Mesenchymal stem cell (in vitro differentiated cells and primary cell): Measurements from ENCODE around the gene MRPL4.

Experiments used
- DNase-seq: peaks from one replicate; pipeline ENCODE4 v3.0.0-alpha.2; 2013
- H2AFZ ChIP-seq: one replicate; pipeline ENCODE4 v1.6.1; 2013; ENCODE audit warnings: low read depth, mild to moderate bottlenecking, control low read depth, inconsistent platforms, low read length, moderate library complexity
- H2AK5ac ChIP-seq: 2 replicates; pipeline ENCODE4 v1.6.1; 2013; ENCODE audit warnings: low read length, moderate library complexity, mild to moderate bottlenecking, inconsistent platforms; ENCODE audit not compliant: severe bottlenecking
- H2BK120ac ChIP-seq: one replicate; pipeline ENCODE4 v1.6.1; 2013; ENCODE audit warnings: low read depth, mild to moderate bottlenecking, inconsistent platforms, low read length, moderate library complexity
- H2BK12ac ChIP-seq, 2 experiments: one replicate each; pipeline ENCODE4 v1.6.1; 2013; ENCODE audit warnings: inconsistent platforms in 2 of 2, low read length in 2 of 2, mild to moderate bottlenecking in 2 of 2, moderate library complexity in 2 of 2, control low read depth in 1 of 2
- H2BK15ac ChIP-seq: one replicate; pipeline ENCODE4 v1.6.1; 2013; ENCODE audit warnings: mild to moderate bottlenecking, low read depth, inconsistent platforms; ENCODE audit not compliant: poor library complexity, severe bottlenecking
- H2BK5ac ChIP-seq: 2 replicates; pipeline ENCODE4 v1.6.1; 2013; ENCODE audit warnings: low read depth, mild to moderate bottlenecking, low read length, control low read depth, inconsistent platforms; ENCODE audit not compliant: poor library complexity, severe bottlenecking
- H3K14ac ChIP-seq, 2 experiments: one replicate each; pipeline ENCODE4 v1.6.1; 2013; ENCODE audit warnings: inconsistent platforms in 2 of 2, low read length in 2 of 2, control low read depth in 1 of 2, mild to moderate bottlenecking in 1 of 2, moderate library complexity in 1 of 2
- H3K18ac ChIP-seq, 2 experiments: one replicate each; pipeline ENCODE4 v1.6.1; 2013; ENCODE audit warnings: inconsistent platforms in 2 of 2, low read length in 2 of 2, control low read depth in 1 of 2, low read depth in 1 of 2, mild to moderate bottlenecking in 1 of 2
- H3K23ac ChIP-seq, 2 experiments: one replicate each; pipeline ENCODE4 v1.6.1; 2013; ENCODE audit warnings: inconsistent platforms in 2 of 2, low read length in 2 of 2, mild to moderate bottlenecking in 2 of 2, moderate library complexity in 2 of 2, control low read depth in 1 of 2
- H3K27ac ChIP-seq: 2 replicates; pipeline ENCODE4 v1.5.1; 2013; ENCODE audit warnings: mild to moderate bottlenecking, moderate library complexity, low read length, control low read depth, inconsistent platforms; ENCODE audit not compliant: poor library complexity, severe bottlenecking
- H3K27me3 ChIP-seq, 2 experiments: 2 replicates each; pipeline versions ENCODE4 v1.6.1 to v1.7.0; 2013; ENCODE audit warnings: low read length in 2 of 2, mild to moderate bottlenecking in 2 of 2, moderate library complexity in 2 of 2, control low read depth in 1 of 2, inconsistent platforms in 1 of 2; ENCODE audit not compliant: control insufficient read depth in 1 of 2, insufficient read depth in 1 of 2
- H3K36me3 ChIP-seq, 2 experiments: 2 replicates each; pipeline versions ENCODE4 v1.6.1 to v1.7.0; 2013; ENCODE audit warnings: low read length in 2 of 2, control low read depth in 1 of 2, inconsistent platforms in 1 of 2, low read depth in 1 of 2, mild to moderate bottlenecking in 1 of 2; ENCODE audit not compliant: insufficient read depth in 2 of 2, control insufficient read depth in 1 of 2
- H3K4ac ChIP-seq, 2 experiments: one replicate each; pipeline ENCODE4 v1.6.1; 2013; ENCODE audit warnings: inconsistent platforms in 2 of 2, low read length in 2 of 2, mild to moderate bottlenecking in 2 of 2, moderate library complexity in 2 of 2, control low read depth in 1 of 2, low read depth in 1 of 2
- H3K4me1 ChIP-seq: 2 replicates; pipeline ENCODE4 v1.6.1; 2013; ENCODE audit warnings: low read depth, low read length, control low read depth; ENCODE audit not compliant: control insufficient read depth, insufficient read depth
- H3K4me2 ChIP-seq: 2 replicates; pipeline ENCODE4 v1.6.1; 2013; ENCODE audit warnings: low read length, mild to moderate bottlenecking, inconsistent platforms; ENCODE audit not compliant: poor library complexity, severe bottlenecking
- H3K4me3 ChIP-seq, 2 experiments: 2 replicates each; pipeline versions ENCODE4 v1.5.1 to v1.7.0; 2013; ENCODE audit warnings: low read length in 2 of 2, mild to moderate bottlenecking in 2 of 2, control low read depth in 1 of 2, low read depth in 1 of 2; ENCODE audit not compliant: insufficient read depth in 1 of 2
- H3K79me1 ChIP-seq: replicated peaks from 2 replicates; pipeline ENCODE4 v1.6.1; 2013; ENCODE audit warnings: mild to moderate bottlenecking, control low read depth, low read length, inconsistent platforms; ENCODE audit not compliant: poor library complexity, severe bottlenecking
- H3K9ac ChIP-seq: 2 replicates; pipeline ENCODE4 v1.7.0; 2013; ENCODE audit warnings: mild to moderate bottlenecking, low read length, moderate library complexity
- H3K9me3 ChIP-seq: 2 replicates; pipeline ENCODE4 v1.7.0; 2013; ENCODE audit warnings: mild to moderate bottlenecking, low read length; ENCODE audit not compliant: control insufficient read depth
- H4K8ac ChIP-seq: one replicate; pipeline ENCODE4 v1.6.1; 2013; ENCODE audit warnings: inconsistent platforms, mild to moderate bottlenecking, low read length, moderate library complexity
- H4K91ac ChIP-seq: one replicate; pipeline ENCODE4 v1.6.1; 2013; ENCODE audit warnings: mild to moderate bottlenecking, low read length, inconsistent platforms
- WGBS: methylation state at CpG from one replicate; pipeline ENCODE4 v1.1.7; 2013; ENCODE audit warnings: mixed read lengths; 5-methylcytosine and 5-hydroxymethylcytosine counted together

MRPL4 gene

GRCh38 chr19:10252707-10253106 is 693 bp downstream of the MRPL4 start:
- H4K91ac ChIP-seq, result peak overlapping the region; percentile 84
- H3K27ac ChIP-seq, result no peak overlapping the region
- peaks cover 5% of the 10 kb centered on the region for H3K4me1 ChIP-seq
- H3K36me3 ChIP-seq, result peaks cover 31 to 34% of the 10 kb centered on the region in 2 experiments
- H3K4me3 ChIP-seq, result peak overlapping the region; percentile 97 to 98
- no peak overlapping the region for H2BK5ac ChIP-seq
- no peak overlapping the region for H2AK5ac ChIP-seq
- no peak overlapping the region for H3K23ac ChIP-seq
- H3K14ac ChIP-seq, result no peak overlapping the region
- H3K9ac ChIP-seq, result peak overlapping the region; percentile 94
- H2BK120ac ChIP-seq, result no peak overlapping the region
- no peak for DNase-seq
- no peak overlapping the region for H3K18ac ChIP-seq
- peaks cover 31% of the 10 kb centered on the region for H3K79me1 ChIP-seq
- no peak overlapping the region for H2BK15ac ChIP-seq
- H3K9me3 ChIP-seq, result no peaks in the 10 kb centered on the region
- peak overlapping the region; percentile 93 for H3K4me2 ChIP-seq
- no peaks in the 10 kb centered on the region for H3K27me3 ChIP-seq
- H3K4ac ChIP-seq, result peak overlapping the region in 1 of 2 experiments; percentile 77
- H2BK12ac ChIP-seq, result no peak overlapping the region
- 18% methylated on average over 6 of the region's 8 CpGs for WGBS
- peak overlapping the region; percentile 97 for H4K8ac ChIP-seq
- H2AFZ ChIP-seq, result peak overlapping the region; percentile 89

GRCh38 chr19:10254244-10254643 is 2.2 kb downstream of the MRPL4 start:
- Histone ChIP-seq H2BK12ac (no peak overlapping the region), H4K8ac (no peak overlapping the region), H3K4me1 (peaks cover 8% of the 10 kb centered on the region), H2AK5ac (no peak overlapping the region), H4K91ac (no peak overlapping the region), H3K23ac (no peak overlapping the region), H3K27me3 (no peaks in the 10 kb centered on the region), H2AFZ (no peak overlapping the region), H3K14ac (no peak overlapping the region), H3K36me3 (peaks cover 43 to 49% of the 10 kb centered on the region in 2 experiments), H3K79me1 (peaks cover 31% of the 10 kb centered on the region), H3K4me2 (no peak overlapping the region), H3K4me3 (no peak overlapping the region), H2BK120ac (no peak overlapping the region), H3K4ac (no peak overlapping the region), H3K27ac (no peak overlapping the region), H3K18ac (no peak overlapping the region), H2BK15ac (no peak overlapping the region), H3K9ac (no peak overlapping the region), H3K9me3 (no peaks in the 10 kb centered on the region), H2BK5ac (no peak overlapping the region)
- DNase-seq, result no peak
- WGBS, result 100% methylated on average over 3 of the region's 3 CpGs

DNA sequence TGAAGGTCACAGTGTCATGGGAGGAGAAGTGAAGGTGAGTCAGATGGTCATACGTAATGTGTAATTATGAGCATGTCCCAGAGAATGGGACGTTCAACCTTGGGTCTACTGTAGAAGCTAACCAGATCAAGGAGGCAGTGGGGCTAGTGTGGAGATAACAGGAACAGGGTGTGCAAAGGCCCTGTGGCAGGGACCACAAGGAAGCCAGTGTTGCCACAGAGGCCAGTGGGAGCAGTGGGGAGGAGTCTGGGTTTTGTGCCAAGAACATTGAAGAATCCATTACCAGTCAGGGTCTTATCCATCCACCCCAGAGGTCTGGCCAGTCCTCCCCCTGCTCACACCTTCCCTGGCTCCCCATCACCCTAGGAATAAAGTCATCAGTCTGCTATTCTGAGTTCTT is 3.3 kb downstream of the MRPL4 start:
- Histone ChIP-seq H3K27ac (no peak overlapping the region), H3K79me1 (peaks cover 31% of the 10 kb centered on the region), H2AFZ (no peak overlapping the region), H3K9ac (no peak overlapping the region), H3K14ac (no peak overlapping the region), H4K91ac (no peak overlapping the region), H3K9me3 (no peaks in the 10 kb centered on the region), H3K36me3 (peaks cover 51 to 59% of the 10 kb centered on the region in 2 experiments), H2BK120ac (no peak overlapping the region), H3K4me2 (no peak overlapping the region), H2BK5ac (no peak overlapping the region), H2BK12ac (no peak overlapping the region), H3K4me1 (peaks cover 15% of the 10 kb centered on the region), H2AK5ac (no peak overlapping the region), H3K23ac (no peak overlapping the region), H2BK15ac (no peak overlapping the region), H3K18ac (no peak overlapping the region), H3K4ac (no peak overlapping the region), H3K4me3 (no peak overlapping the region), H3K27me3 (no peaks in the 10 kb centered on the region), H4K8ac (no peak overlapping the region)
- 98% methylated on average over 2 of the region's 2 CpGs for WGBS
- no peak for DNase-seq

DNA sequence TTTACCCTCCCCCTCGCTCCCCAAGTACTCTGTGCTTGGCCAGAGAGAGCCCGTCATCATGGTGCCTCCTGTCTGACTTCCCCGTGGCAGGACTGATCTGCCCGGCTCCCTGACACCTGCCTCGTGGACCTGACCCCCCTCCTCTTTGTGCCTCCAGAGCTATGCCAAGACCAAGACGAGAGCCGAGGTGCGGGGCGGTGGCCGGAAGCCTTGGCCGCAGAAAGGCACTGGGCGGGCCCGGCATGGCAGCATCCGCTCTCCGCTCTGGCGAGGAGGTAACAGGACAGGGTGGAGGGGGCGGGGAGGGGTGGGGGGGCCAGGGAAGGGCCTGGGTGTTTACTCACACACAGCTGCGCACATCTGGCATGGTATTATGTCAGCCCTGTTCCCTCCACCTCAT is 4.5 kb downstream of the MRPL4 start:
- no peak overlapping the region for H4K91ac ChIP-seq
- no peaks in the 10 kb centered on the region for H3K27me3 ChIP-seq
- no peak overlapping the region for H3K4me2 ChIP-seq
- peak overlapping the region; percentile 38 for H4K8ac ChIP-seq
- no peak overlapping the region for H3K27ac ChIP-seq
- H3K14ac ChIP-seq, result no peak overlapping the region
- H3K36me3 ChIP-seq, result peaks cover 52 to 59% of the 10 kb centered on the region in 2 experiments
- 94% methylated on average over 18 of the region's 18 CpGs for WGBS
- H3K23ac ChIP-seq, result no peak overlapping the region
- H3K18ac ChIP-seq, result no peak overlapping the region
- H3K79me1 ChIP-seq, result peaks cover 26% of the 10 kb centered on the region
- H2AFZ ChIP-seq, result no peak overlapping the region
- no peaks in the 10 kb centered on the region for H3K9me3 ChIP-seq
- H3K4ac ChIP-seq, result no peak overlapping the region
- H2BK12ac ChIP-seq, result no peak overlapping the region
- H2BK5ac ChIP-seq, result no peak overlapping the region
- no peak overlapping the region for H2BK15ac ChIP-seq
- H3K9ac ChIP-seq, result no peak overlapping the region
- peaks cover 13% of the 10 kb centered on the region for H3K4me1 ChIP-seq
- no peak for DNase-seq
- no peak overlapping the region for H2AK5ac ChIP-seq
- H3K4me3 ChIP-seq, result no peak overlapping the region
- no peak overlapping the region for H2BK120ac ChIP-seq
